ENCODE results near the gene USP35. TPM values are rescaled to one million over a fixed set of nuclear protein-coding genes. Genes with fewer than 3 reads are reported as not detected.
"Not testable (repeated sequence)": the region's sequence is repeated elsewhere in the genome, so short reads cannot be mapped to it uniquely, and the experiment has no call there.

USP35 gene
- total RNA-seq, 1 donor from 2014 or later = 8.9 TPM

DNA sequence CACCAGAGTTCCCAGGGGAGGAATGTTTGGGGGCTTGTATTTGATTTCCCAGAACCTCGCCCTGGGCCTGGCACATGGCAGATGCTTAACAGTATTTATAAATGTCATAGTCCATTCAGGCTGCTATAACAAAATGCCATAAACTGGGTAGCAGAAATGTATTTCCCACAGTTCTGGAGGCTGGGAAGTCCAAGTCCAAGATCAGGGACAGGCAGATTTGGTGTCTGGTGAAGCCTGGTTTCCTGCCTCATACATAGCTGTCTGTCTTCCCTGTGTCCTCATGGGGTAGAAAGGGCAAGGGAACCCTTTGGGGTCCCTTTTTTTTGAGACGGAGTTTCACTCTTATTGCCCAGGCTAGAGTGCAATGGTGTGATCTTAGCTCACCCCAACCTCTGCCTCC, 24.2 kb upstream of the USP35 start:
- DNase-seq (ENCODE audit: low spot score) = no peak
- intact Hi-C loops (cut with DNase I) = no loop called here

- intact Hi-C loops (cut with DNase I) = loop anchor here (5.0 kb wide), 1 partner anchor 250 kb away; the partner anchor contains the start of gene GAB2
- no peak for DNase-seq (ENCODE audit: low spot score)
Observed at GRCh38 chr11:78166855-78167469, 21.8 kb upstream of the USP35 start.

- DNase-seq (ENCODE audit: low spot score) = peak; percentile 91
- intact Hi-C loops (cut with DNase I) = loop anchor here (5.0 kb wide), 1 partner anchor 248 kb away; the partner anchor contains the start of gene GAB2
Observed at GRCh38 chr11:78168539-78169477, 19.9 kb upstream of the USP35 start.

DNA sequence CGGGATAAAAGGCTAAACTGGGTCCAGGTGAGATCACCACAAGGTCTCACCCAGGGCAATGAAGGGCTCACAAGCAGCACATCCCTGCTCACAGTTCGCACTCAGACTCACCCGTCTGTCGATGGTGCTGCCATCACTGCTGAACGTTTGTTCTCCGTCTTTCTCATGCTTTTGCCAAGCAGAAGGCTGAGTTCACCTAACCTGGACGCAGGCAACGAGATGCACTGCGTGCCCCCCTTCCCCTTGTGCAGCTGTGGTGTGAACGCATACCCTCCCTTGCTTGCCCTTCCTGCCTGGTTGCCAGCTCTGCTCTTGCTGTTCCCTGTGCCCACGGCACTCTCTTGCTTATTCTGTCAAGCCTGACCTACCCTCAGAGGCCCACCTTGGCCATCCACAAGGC, 18.3 kb upstream of the USP35 start:
- intact Hi-C loops (cut with DNase I) = no loop called here
- DNase-seq (ENCODE audit: low spot score) = no peak

GRCh38 chr11:78170874-78171549, 17.7 kb upstream of the USP35 start:
- intact Hi-C loops (cut with DNase I) = no loop called here
- DNase-seq (ENCODE audit: low spot score) = no peak

DNA sequence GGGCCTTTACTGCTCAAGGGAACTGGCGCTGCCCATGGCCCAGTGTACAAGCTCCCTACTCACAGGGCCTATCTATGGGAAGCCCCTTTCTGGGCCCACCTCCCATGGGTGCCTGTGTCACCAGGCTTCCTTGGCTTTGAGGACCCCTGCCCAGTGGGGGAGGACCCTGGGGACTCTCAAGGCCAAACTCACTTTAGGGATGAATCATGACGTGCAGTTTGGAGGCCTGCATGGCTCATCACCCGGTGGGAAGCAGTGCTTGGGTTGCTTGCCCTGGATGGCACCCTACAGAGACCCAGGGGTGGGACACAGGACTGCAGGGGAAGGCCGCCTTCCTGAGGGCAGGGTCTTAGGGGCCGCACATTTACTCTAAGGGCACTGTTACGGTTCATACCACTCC, 16.8 kb upstream of the USP35 start:
- intact Hi-C loops (cut with DNase I) = no loop called here

DNA sequence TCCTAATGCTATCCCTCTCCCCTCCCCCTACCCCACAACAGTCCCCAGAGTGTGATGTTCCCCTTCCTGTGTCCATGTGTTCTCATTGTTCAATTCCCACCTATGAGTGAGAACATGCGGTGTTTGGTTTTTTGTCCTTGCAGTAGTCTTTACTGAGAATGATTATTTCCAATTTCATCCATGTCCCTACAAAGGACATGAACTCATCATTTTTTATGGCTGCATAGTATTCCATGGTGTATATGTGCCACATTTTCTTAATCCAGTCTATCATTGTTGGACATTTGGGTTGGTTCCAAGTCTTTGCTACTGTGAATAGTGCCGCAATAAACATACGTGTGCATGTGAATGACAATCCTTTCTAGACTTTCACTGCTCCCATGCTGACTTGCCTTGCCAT, 12.9 kb upstream of the USP35 start:
- DNase-seq (ENCODE audit: low spot score); intact Hi-C loops (cut with DNase I): not testable (repeated sequence)

More for the DNA sequence above, 16.8 kb upstream of the USP35 start:
- DNase-seq (ENCODE audit: low spot score) = no peak

- no peak for DNase-seq (ENCODE audit: low spot score)
- intact Hi-C loops (cut with DNase I) = no loop called here
Observed at GRCh38 chr11:78176605-78177141, 12.0 kb upstream of the USP35 start.

DNA sequence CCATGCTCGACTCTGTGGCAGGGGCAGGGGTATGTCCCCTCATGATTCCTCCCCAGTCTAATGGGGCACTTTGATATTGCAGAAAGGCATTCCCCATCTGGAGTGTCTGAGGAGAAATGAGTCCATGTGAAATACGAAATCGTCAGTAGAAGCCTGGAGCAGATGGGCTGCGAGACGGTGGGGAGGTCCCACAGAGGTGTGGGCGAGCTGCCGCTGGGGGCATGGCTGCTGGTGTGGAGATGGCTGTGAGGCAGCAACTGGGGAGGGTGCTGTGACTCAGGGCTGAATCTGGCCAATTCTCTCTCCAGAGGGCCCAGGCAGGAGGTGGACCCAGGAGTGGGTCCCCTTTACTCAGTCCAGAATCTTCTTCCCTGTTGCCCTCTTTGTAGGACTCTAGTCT, 11.5 kb upstream of the USP35 start:
- no peak for DNase-seq (ENCODE audit: low spot score)
- intact Hi-C loops (cut with DNase I) = no loop called here

DNA sequence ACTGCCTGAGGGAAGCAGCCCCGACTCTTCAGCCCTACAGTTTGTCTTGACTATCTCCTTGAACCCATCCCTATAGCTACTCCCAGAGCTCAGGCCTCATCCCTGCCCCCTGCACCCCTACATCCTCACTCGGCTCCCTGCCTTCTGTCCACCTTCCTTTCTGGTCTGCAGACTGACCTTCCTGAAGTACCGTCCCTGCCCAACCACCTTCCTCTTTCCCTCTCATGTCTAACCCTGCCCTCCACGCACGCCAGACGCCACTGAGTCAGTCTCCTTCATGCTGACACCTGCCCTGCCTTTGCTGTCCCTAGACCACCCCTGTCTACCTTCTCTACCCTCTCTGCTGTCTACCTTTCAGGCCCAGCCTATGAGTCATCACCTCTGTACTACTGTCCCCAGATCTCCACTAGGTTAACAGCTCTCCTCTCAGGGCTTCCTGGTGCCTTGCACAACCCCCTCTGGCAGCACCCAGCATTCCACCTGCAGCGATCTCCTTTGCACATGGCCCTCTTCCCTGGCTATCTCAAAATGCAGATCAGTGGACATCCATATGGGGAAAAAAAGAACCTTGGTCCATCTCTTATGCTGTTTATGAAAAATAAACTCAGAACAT, 9.2 kb upstream of the USP35 start:
- DNase-seq (ENCODE audit: low spot score) = no peak
- intact Hi-C loops (cut with DNase I) = no loop called here

DNA sequence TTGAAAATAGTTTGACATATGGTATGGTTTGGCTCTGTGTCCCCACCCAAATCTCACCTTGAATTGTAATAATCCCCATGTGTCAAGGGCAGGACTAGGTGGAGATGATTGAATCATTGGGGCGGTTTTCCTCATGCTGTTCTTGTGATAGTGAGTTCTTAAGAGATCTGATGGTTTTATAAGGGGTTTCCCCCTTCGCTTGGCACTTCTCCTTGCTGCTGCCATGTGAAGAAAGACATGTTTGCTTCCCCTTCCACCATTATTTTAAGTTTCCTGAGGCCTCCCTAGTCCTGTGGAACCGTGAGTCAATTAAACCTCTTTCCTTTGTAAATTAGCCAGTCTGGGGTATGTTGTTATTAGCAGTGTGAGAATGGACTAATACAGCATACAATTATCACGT, 8.0 kb upstream of the USP35 start:
- no peak for DNase-seq (ENCODE audit: low spot score)
- intact Hi-C loops (cut with DNase I) = no loop called here

- DNase-seq (ENCODE audit: low spot score) = no peak
- intact Hi-C loops (cut with DNase I) = no loop called here
Observed at GRCh38 chr11:78181185-78181584, 7.5 kb upstream of the USP35 start.

- intact Hi-C loops (cut with DNase I) = loop anchor here (5.0 kb wide), 1 partner anchor 45 kb away; no protein-coding TSS in a partner anchor
- DNase-seq (ENCODE audit: low spot score) = no peak
Observed at GRCh38 chr11:78187366-78188285, 1.1 kb upstream of the USP35 start.

DNA sequence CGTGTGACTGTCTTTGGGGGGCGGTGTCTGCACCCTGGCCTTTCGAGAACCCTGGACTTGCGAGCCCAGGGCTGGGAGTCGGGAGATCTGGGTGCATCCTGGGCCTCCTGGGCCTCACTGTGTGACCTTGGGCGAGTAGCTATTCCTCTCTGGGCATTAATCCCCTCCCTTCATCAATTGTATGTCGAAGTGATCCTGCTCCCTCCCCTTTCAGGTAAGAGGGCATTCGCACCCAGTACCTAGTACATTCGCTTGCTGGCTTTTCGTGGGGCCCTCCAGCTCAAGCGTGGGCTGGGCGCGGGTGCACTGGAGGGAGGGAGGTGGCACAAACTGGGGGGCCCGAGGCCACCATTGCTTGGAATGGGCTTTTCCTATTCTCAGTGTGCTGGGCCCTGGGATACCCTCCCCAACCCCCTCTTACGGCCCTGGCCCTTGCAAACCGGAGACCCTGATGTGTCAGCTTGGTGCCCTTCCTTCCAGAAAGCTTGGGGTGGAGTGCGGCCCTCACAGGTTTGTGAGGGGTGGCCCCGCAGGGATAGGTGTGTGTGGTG, 530 bp downstream of the USP35 start:
- no peak for DNase-seq (ENCODE audit: low spot score)
- intact Hi-C loops (cut with DNase I) = loop anchor here (5.0 kb wide), 1 partner anchor 47 kb away; no protein-coding TSS in a partner anchor

DNA sequence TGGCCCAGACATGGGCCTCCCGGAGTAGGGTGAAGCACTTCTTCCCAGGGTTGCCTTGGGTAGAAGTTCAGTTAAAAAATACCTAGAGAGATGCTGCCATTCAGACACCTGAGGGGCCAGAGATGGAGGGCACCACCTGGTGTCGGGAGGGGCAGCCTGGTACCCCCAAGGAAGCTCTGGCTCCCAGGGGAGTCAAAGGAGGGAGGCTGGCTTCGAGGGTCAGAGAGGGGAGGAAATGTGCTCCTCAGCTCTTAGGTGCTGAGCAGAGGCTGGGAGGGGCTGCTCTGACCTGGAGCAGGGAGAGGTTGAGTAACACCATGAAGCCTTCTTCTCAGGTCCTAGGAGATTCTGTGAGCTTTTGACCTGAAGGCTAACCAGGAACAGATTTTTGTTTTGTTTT, 1.1 kb downstream of the USP35 start:
- intact Hi-C loops (cut with DNase I) = loop anchor here (5.0 kb wide), 1 partner anchor 48 kb away; no protein-coding TSS in a partner anchor

GRCh38 chr11:78190374-78190773, 1.7 kb downstream of the USP35 start:
- DNase-seq (ENCODE audit: low spot score) = no peak
- intact Hi-C loops (cut with DNase I) = no loop called here

More for the DNA sequence above, 1.1 kb downstream of the USP35 start:
- DNase-seq (ENCODE audit: low spot score) = no peak

DNA sequence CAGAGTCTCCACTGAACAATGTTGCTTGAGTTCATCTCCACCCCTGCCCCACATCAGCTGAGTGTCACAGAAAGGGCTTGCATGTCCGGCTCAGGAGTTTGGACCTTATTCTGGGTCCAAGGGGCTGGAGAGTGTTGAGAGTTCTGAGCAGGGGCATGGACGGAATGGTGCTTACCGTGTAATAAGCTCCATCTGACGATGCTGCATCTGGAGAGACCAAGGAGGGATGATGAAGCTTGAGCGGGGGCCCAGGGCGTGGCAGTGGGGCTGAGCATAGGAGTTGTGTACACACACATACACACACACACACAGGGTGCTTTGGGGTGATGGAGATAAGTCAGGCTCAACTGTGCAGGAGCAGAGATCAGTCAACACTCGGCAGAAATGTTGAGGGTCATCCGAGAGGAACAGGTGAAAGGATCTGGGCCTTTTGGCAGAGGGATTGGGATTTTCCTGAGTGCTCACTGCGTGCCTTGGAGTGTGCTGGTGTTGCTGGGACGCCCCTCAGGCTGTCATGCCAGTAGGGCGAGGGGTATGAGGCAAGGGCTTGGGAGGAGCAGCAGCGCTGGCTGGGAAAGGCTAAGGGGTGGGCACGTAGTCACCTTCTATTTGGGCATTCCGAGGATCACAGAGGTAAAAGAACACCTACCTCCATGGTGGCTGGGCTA, 2.3 kb downstream of the USP35 start:
- DNase-seq (ENCODE audit: low spot score) = peak; percentile 57
- intact Hi-C loops (cut with DNase I) = no loop called here
